ENCODE results near the gene PLK5.

The PLK5 gene

GRCh38 chr19:1503925-1504773 is 19.7 kb upstream of the PLK5 start:
- H2BK15ac ChIP-seq (ENCODE audit: low read length), result peak overlapping the region; percentile 74
- no peak overlapping the region for H3K4me3 ChIP-seq (ENCODE audit: low read length in 2 of 2)
- H3K27ac ChIP-seq (replicated peaks; ENCODE audit: low read length), result no peak overlapping the region
- no peak overlapping the region for H4K91ac ChIP-seq (ENCODE audit: low read depth, low read length, poor library complexity)
- peak overlapping the region; percentile 7 for H3K9ac ChIP-seq (ENCODE audit: low read depth, low read length, poor library complexity)
- peaks cover 0 to 19% (median 18%) of the 10 kb centered on the region in 3 experiments for H3K27me3 ChIP-seq (ENCODE audit: control insufficient read depth in 3 of 3, insufficient read depth in 3 of 3, low read depth in 1 of 3, low read length in 3 of 3)
- peaks cover 7 to 9% of the 10 kb centered on the region in 2 donors for H3K4me1 ChIP-seq (ENCODE audit: control insufficient read depth in 2 of 2, insufficient read depth in 1 of 2, low read depth in 1 of 2, low read length in 2 of 2)
- H2BK5ac ChIP-seq (ENCODE audit: low read length), result no peak overlapping the region
- H2AK5ac ChIP-seq (ENCODE audit: low read depth, low read length), result peak overlapping the region; percentile 93
- peak overlapping the region; percentile 32 for H3K23ac ChIP-seq (ENCODE audit: low read depth, low read length, poor library complexity)
- H3K79me1 ChIP-seq (ENCODE audit: low read depth, low read length), result no peaks in the 10 kb centered on the region
- no peak overlapping the region for H3K4me2 ChIP-seq (ENCODE audit: insufficient read depth, low read length, poor library complexity, severe bottlenecking)
- peak overlapping the region; percentile 55 for H2BK120ac ChIP-seq (ENCODE audit: low read depth, low read length)
- no peaks in the 10 kb centered on the region for H3K36me3 ChIP-seq (replicated peaks in 1 of 2; ENCODE audit: control insufficient read depth in 2 of 2, insufficient read depth in 2 of 2, low read length in 2 of 2)
- H3K9me3 ChIP-seq (replicated peaks in 1 of 2; ENCODE audit: control insufficient read depth in 2 of 2, insufficient read depth in 1 of 2, low read depth in 1 of 2, low read length in 2 of 2), result peaks cover 0 to 6% of the 10 kb centered on the region in 2 donors
- DNase-seq (ENCODE audit: low spot score), result no peak
- peak overlapping the region; percentile 95 for H2BK12ac ChIP-seq (ENCODE audit: low read length)
- peak overlapping the region; percentile 82 for H3K18ac ChIP-seq (ENCODE audit: low read length)
- no peak overlapping the region for H4K8ac ChIP-seq (ENCODE audit: low read depth, low read length)
- H3K4ac ChIP-seq (ENCODE audit: low read length), result no peak overlapping the region
- H2AFZ ChIP-seq (ENCODE audit: low read length), result peak overlapping the region; percentile 74
- no CpG with 5 or more reads among the region's 23 CpGs for WGBS, 2 donors (ENCODE audit: extremely low coverage in 2 of 2, insufficient read length in 2 of 2, insufficient replicate concordance in 1 of 2)
- peak overlapping the region; percentile 49 for H3K14ac ChIP-seq (ENCODE audit: low read length)

GRCh38 chr19:1505012-1505411 is 18.9 kb upstream of the PLK5 start:
- Histone ChIP-seq H3K36me3 (replicated peaks in 1 of 2; ENCODE audit: control insufficient read depth in 2 of 2, insufficient read depth in 2 of 2, low read length in 2 of 2) (no peaks in the 10 kb centered on the region), H3K9ac (ENCODE audit: low read depth, low read length, poor library complexity) (no peak overlapping the region), H2AFZ (ENCODE audit: low read length) (no peak overlapping the region), H3K4me2 (ENCODE audit: insufficient read depth, low read length, poor library complexity, severe bottlenecking) (no peak overlapping the region), H2BK12ac (ENCODE audit: low read length) (no peak overlapping the region), H4K91ac (ENCODE audit: low read depth, low read length, poor library complexity) (no peak overlapping the region), H3K4ac (ENCODE audit: low read length) (no peak overlapping the region), H2AK5ac (ENCODE audit: low read depth, low read length) (no peak overlapping the region), H3K27ac (replicated peaks; ENCODE audit: low read length) (no peak overlapping the region), H2BK120ac (ENCODE audit: low read depth, low read length) (no peak overlapping the region), H2BK5ac (ENCODE audit: low read length) (no peak overlapping the region), H3K23ac (ENCODE audit: low read depth, low read length, poor library complexity) (no peak overlapping the region), H3K27me3 (ENCODE audit: control insufficient read depth in 3 of 3, insufficient read depth in 3 of 3, low read depth in 1 of 3, low read length in 3 of 3) (peaks cover 0 to 21% (median 20%) of the 10 kb centered on the region in 3 experiments), H3K9me3 (replicated peaks in 1 of 2; ENCODE audit: control insufficient read depth in 2 of 2, insufficient read depth in 1 of 2, low read depth in 1 of 2, low read length in 2 of 2) (peaks cover 0 to 6% of the 10 kb centered on the region in 2 donors), H4K8ac (ENCODE audit: low read depth, low read length) (no peak overlapping the region), H3K4me3 (ENCODE audit: low read length in 2 of 2) (no peak overlapping the region), H3K4me1 (ENCODE audit: control insufficient read depth in 2 of 2, insufficient read depth in 1 of 2, low read depth in 1 of 2, low read length in 2 of 2) (peaks cover 10 to 11% of the 10 kb centered on the region in 2 donors), H3K14ac (ENCODE audit: low read length) (no peak overlapping the region), H3K79me1 (ENCODE audit: low read depth, low read length) (no peaks in the 10 kb centered on the region), H3K18ac (ENCODE audit: low read length) (no peak overlapping the region), H2BK15ac (ENCODE audit: low read length) (no peak overlapping the region)
- DNase-seq (ENCODE audit: low spot score), result no peak
- no CpG with 5 or more reads among the region's 8 CpGs for WGBS, 2 donors (ENCODE audit: extremely low coverage in 2 of 2, insufficient read length in 2 of 2, insufficient replicate concordance in 1 of 2)

GRCh38 chr19:1505991-1506881 is 17.6 kb upstream of the PLK5 start:
- Histone ChIP-seq H3K4me1 (ENCODE audit: control insufficient read depth in 2 of 2, insufficient read depth in 1 of 2, low read depth in 1 of 2, low read length in 2 of 2) (peaks cover 10 to 16% of the 10 kb centered on the region in 2 donors), H3K27ac (replicated peaks; ENCODE audit: low read length) (no peak overlapping the region), H3K36me3 (replicated peaks in 1 of 2; ENCODE audit: control insufficient read depth in 2 of 2, insufficient read depth in 2 of 2, low read length in 2 of 2) (no peaks in the 10 kb centered on the region), H3K4ac (ENCODE audit: low read length) (peak overlapping the region; percentile 24), H3K18ac (ENCODE audit: low read length) (no peak overlapping the region), H2BK120ac (ENCODE audit: low read depth, low read length) (no peak overlapping the region), H2AFZ (ENCODE audit: low read length) (no peak overlapping the region), H3K23ac (ENCODE audit: low read depth, low read length, poor library complexity) (no peak overlapping the region), H2BK5ac (ENCODE audit: low read length) (peak overlapping the region; percentile 71), H2BK15ac (ENCODE audit: low read length) (peak overlapping the region; percentile 87), H3K4me2 (ENCODE audit: insufficient read depth, low read length, poor library complexity, severe bottlenecking) (no peak overlapping the region), H3K14ac (ENCODE audit: low read length) (no peak overlapping the region), H3K9me3 (replicated peaks in 1 of 2; ENCODE audit: control insufficient read depth in 2 of 2, insufficient read depth in 1 of 2, low read depth in 1 of 2, low read length in 2 of 2) (peaks cover 0 to 6% of the 10 kb centered on the region in 2 donors), H3K9ac (ENCODE audit: low read depth, low read length, poor library complexity) (no peak overlapping the region), H2BK12ac (ENCODE audit: low read length) (peak overlapping the region; percentile 93), H4K8ac (ENCODE audit: low read depth, low read length) (no peak overlapping the region), H3K79me1 (ENCODE audit: low read depth, low read length) (no peaks in the 10 kb centered on the region), H3K27me3 (ENCODE audit: control insufficient read depth in 3 of 3, insufficient read depth in 3 of 3, low read depth in 1 of 3, low read length in 3 of 3) (peaks cover 0 to 30% (median 22%) of the 10 kb centered on the region in 3 experiments), H4K91ac (ENCODE audit: low read depth, low read length, poor library complexity) (peak overlapping the region; percentile 9), H3K4me3 (ENCODE audit: low read length in 2 of 2) (no peak overlapping the region), H2AK5ac (ENCODE audit: low read depth, low read length) (peak overlapping the region; percentile 99)
- DNase-seq (ENCODE audit: low spot score), result no peak
- WGBS, 2 donors (ENCODE audit: extremely low coverage in 2 of 2, insufficient read length in 2 of 2, insufficient replicate concordance in 1 of 2), result no CpG with 5 or more reads among the region's 45 CpGs
